ENCODE measurements around the gene CPNE7.

The CPNE7 gene

GRCh38 chr16:89556750-89557689 is 18.5 kb upstream of the CPNE7 start:
- POLR2A ChIA-PET: interaction anchor here (0.6 kb wide), 2 partner anchors 9 to 310 kb away, joined by 4 to 7 read pairs; no protein-coding TSS in a partner anchor
- CTCF ChIA-PET: interaction anchor here (0.6 to 1.9 kb wide), 11 partner anchors 8 to 307 kb away, joined by 3 to 6 read pairs (median 4); no protein-coding TSS in a partner anchor
- Histone ChIP-seq H3K4me3 (ENCODE audit: low read depth, low read length) (no peak overlapping the region), H3K9me3 (ENCODE audit: control insufficient read depth, insufficient read depth, low read depth, low read length) (no peaks in the 10 kb centered on the region), H3K4me1 (ENCODE audit: control insufficient read depth, insufficient read depth, low read length) (no peaks in the 10 kb centered on the region), H3K27ac (ENCODE audit: extremely low read depth, low read depth, low read length) (no peak overlapping the region), H3K36me3 (ENCODE audit: control insufficient read depth in 2 of 2, insufficient read depth in 1 of 2, low read length in 2 of 2) (peaks cover 0 to 70% of the 10 kb centered on the region in 2 experiments; a peak in 2 of 3 replicates)
- 0 out of 2 replicates have a peak, but pooled peaks have one; percentile 52 for TF ChIP-seq ZNF660 (tag by site-specific recombination; IDR thresholded peaks at IDR 0.05)
- peak; percentile 70; the same call in 1 of the 2 replicates for TF ChIP-seq ZSCAN30 (tag by site-specific recombination; IDR thresholded peaks at IDR 0.05)
- TF ChIP-seq PRDM1 (tag by site-specific recombination; IDR thresholded peaks at IDR 0.05): no peak
- peak; percentile 75 for TF ChIP-seq CTCF (tag by site-specific recombination; IDR thresholded peaks at IDR 0.05)
- no peak for TF ChIP-seq PRDM6 (tag by site-specific recombination; IDR thresholded peaks at IDR 0.05)
- no peak for TF ChIP-seq ZNF560 (tag by site-specific recombination; IDR thresholded peaks at IDR 0.05; ENCODE audit: borderline replicate concordance)
- no peak for TF ChIP-seq ZNF324 (tag by site-specific recombination; IDR thresholded peaks at IDR 0.05)
- TF ChIP-seq KLF16 (tag by site-specific recombination; IDR thresholded peaks at IDR 0.05): no peak
- TF ChIP-seq ZNF707 (tag by site-specific recombination; IDR thresholded peaks at IDR 0.05): no peak
- no peak for TF ChIP-seq ZBTB11 (tag by site-specific recombination; conservative IDR thresholded peaks at IDR 0.05; ENCODE audit: low read depth)
- TF ChIP-seq ZNF311 (tag by site-specific recombination; IDR thresholded peaks at IDR 0.05; ENCODE audit: borderline replicate concordance): no peak
- no peak for TF ChIP-seq ZBTB6 (tag by site-specific recombination; IDR thresholded peaks at IDR 0.05)
- TF ChIP-seq BCL11B (tag by site-specific recombination; IDR thresholded peaks at IDR 0.05; ENCODE audit: low read depth): no peak
- no peak for TF ChIP-seq ZFP3 (tag by site-specific recombination; IDR thresholded peaks at IDR 0.05; ENCODE audit: low read depth)
- TF ChIP-seq ZBTB7A (tag by site-specific recombination; IDR thresholded peaks at IDR 0.05; ENCODE audit: low read depth): no peak
- TF ChIP-seq ZNF654 (tag by site-specific recombination; IDR thresholded peaks at IDR 0.05; ENCODE audit: low read depth): peak; percentile 17; the same call in 1 of the 2 replicates
- 0 out of 2 replicates have a peak, but pooled peaks have one; percentile 36 for TF ChIP-seq ZBTB20 (tag by site-specific recombination; IDR thresholded peaks at IDR 0.05)
- TF ChIP-seq ZNF544 (tag by site-specific recombination; IDR thresholded peaks at IDR 0.05): no peak

Measured in HEK293 (cell line).